ENCODE measurements around the gene C3orf18.

C3orf18 gene

DNA sequence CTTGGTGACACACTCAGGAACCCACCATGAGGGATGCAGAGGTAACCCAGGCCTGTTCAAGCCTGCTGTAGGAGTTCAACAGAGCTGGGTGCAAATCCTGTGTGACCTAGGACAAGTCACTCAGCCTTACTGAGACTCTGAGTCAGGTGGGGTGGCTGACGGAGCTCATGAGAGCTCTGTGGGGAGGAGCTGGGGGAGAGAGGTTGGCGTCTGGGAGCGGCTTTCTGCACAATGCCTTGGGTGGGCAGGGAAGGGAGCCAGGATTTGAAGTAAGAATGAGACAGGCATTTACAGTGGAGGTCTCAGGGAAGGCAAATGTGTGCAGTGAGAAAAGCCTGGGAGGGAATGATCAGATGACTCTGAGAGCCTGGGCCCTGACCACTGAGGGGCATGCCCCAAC lies 18.3 kb downstream of the C3orf18 start:
- no peak for DNase-seq

DNA sequence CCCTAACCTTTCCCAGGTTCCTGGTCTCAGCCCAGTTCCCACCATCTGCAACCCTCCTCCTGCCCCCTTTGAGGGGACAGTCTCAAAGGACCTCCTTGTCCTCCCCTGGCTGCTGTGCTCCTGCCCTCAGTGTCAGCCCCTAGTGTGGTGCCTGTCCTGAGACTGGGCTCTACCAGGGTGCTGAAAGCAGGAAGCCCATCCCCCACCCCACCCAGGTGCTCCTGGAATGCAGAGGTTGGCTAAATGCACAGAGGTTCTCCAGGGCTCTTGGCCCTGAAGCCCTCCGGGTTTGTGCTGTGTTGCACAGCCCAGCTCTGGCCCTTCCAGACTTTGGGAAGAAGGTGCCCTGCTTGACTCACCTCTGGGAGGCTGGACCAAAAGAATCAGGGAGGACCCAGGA lies 21.8 kb downstream of the C3orf18 start:
- DNase-seq = no peak

DNA sequence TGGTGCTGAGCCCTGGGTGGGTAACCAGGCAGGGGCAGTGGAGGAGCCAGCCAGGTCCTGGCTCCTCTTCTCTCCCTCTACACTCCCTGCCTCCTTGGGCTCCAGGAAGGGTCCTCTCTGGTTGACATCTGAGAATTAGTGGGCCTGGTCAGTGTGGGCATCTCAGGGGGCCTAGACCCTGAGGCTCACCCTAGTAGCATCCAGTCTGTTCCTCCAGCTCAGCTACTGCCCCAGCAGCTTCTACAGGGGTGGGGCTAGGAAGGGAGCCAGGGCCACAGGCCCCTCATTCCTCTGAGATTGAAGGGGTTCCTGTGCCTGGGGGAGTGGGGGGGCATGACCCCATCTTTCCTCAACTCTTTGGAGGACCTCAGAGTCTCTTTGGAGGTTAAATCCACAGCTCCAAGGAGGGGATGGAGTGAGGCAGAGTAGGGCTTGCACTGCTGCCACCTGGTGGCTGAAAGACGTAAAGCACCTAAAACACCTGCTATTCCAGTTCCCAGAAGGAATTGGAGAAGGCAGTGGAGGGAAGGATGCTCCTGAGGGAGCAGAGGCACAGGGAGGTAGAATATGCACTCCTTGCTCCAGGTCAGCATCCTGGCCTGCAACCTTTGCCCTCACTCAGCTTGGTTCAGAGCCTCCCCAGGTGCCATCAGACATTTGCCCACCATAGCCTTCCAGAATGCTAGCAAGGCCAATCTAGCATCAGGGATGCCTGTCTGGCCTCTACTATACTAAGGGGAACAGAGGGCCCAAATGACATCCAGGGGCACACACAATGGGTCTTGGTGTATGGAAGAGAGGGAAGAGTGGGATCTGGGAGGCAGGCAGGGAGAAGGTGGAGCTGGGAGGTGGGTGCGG lies 25.1 kb downstream of the C3orf18 start:
- DNase-seq = peak; percentile 50

DNA sequence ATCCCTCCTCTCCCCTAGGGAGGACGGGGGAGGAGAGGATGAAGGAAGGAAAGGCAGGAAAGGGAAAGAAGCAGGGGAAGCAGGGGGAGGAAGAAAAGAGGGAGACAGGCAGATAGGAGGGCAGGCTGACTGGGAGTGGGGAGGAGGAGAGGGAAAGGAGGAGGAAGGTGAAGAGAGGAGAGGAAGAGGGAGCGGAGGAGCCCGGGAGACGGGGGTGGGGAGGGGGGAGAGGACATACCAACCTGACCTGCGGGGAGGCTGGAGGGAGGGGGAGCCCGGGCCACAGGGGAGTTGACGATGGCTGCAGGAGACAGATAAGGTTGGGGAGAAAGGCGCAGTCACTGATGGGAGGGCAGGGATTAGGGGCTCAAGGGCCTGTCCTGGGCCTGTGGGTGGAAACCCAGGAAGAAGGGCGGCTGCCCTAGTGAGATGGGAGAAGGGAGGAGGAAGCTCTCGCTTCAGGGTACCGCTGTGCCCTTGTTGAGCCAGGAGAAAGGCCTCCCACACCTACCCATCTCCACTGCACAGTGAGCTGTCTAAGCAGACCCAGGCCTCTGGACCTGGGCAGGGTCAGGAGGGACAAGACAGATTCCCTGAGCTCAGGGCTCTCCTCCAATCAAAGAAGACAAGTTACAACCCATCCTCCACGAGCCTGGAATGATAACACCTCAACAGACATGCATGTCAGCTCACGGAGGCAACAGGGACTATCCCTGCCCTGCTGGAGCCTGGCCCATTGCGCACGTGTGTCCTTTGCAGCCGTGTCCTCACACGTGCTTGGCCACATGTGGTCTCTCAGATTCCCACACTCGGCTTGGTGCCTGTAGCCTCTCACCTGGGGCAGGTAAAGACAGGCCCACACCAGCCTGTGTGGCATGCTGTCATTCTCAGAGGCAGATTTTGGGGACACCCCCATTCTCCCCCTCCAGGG lies 27.9 kb downstream of the C3orf18 start:
- no peak for DNase-seq

DNA sequence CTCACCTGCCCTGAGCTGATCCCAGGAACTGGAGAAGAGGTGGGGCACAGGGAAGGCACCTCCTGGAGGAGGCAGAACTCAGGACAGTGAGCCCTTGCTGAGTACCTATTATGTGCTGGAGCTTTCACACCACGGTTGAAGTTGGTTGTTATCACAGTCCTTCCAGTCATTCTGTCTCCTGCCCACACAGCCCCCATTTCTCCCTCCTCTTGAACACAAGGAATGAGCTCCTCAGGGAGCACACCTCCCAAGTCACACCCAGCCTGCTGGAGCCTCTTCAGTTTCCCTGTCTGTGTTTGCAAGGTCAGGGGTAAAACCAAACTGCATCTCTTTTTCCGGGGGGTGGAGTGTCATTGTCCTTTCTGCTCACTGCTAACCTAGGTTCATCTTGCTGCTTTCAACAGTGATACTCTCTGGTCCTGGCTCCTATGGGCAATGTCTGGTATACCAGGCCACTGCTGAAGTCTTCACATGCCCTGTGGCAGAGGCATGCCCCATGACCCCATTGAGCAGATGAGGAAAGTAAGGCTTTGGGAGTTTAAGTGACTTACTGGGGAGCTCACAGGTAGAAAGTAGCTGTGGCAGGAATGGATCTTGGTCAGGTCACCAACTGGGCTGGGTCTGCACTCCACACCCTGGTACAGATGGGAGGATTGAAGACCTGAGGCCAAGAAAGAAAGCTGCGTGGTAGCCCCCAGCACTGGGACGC lies 30.0 kb downstream of the C3orf18 start:
- no peak for DNase-seq

DNA sequence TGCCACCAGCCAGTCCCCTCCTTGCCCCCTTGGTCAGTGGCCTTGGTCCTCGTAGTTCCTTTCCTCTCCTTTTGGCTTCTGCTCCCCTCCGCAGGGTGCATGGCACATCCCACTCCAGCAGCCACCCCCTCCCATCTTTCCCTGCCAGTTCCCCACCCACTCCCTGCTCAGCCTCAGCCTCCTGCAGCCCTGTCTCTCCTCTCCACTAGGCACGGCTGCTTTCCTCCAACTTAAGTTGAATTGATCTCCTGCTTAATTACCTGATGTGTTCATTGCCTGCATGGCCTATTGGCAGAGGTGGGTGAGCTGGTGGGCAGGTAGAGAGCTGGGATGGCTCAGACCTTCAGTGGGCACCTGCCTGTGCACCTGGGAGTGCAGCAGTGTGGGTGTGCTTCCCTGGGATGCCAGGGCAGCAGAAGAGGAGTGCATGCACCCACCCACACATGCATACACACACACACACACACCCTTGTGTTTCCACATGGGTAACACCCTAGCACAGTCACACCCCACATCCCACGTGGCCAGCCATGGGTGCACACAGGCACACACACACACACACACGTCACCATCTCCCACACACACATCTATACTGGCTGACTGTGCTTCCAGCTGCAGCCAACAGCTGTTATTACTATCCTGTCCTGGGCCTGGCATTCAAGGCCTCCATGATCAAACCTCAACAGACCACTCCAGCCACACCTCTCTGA lies 30.9 kb downstream of the C3orf18 start:
- DNase-seq = no peak

DNA sequence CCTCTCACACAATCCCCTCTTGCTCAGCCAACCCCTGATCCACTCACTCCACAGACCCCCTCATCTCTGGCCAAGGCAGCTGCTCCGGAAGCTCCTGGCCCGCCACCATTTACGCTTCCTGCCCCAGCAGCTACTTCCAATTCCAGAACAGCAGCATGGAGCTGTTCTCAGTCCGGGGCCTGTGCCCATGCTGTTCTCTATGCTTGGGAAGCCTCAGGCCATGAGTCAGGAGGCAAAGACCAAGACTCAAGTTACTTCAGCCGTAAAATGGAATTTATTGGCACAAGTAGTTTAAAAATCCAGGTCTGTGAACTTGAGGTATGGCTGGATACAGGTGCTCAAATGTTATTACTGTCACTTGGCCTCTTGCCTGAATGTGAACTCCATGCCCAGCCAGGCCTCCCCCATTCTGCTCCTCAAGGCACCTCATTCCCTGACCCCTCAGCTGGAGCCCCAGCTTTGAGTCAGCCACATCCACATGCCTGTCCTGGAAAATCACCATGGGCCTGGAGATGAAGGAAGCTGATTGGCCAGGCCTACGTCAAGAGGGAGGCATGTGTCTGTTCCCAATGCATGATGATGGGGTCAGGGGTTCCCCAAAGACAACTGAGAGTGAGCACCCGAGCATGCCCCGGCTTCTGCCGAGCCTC lies 32.7 kb downstream of the C3orf18 start:
- no peak for DNase-seq

DNA sequence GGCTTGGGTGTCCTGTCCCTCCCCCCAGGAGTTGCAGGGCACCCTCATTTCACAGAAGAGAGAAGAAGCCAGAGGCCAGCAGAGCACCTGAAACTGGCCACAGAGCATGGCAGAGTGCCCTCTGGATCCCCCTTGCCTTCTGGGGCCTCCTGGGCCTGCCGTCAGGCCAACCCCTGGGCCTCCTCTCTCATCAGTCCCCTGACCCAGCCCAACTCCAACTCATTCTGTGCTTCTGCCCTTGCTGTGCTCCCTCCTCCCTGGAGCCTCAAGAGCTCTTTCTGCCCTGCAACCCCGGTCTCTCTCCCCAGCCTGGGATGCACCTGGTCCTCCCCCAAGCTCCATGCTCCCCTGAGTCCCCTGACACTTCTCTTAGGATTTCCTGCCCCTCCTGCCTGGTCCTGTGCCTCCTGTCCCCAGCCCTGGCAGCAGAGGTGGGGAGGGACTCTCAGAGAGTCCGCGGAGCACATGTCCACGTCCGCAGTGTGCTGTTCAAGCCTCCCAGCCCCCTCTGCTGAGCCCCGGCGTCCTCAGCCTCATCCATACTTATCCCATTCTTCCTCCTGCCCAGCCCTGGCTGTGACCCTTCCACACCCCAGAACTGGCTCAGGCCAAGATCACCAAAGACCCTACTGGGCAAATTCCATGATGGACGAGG lies 33.6 kb downstream of the C3orf18 start:
- no peak for DNase-seq

DNA sequence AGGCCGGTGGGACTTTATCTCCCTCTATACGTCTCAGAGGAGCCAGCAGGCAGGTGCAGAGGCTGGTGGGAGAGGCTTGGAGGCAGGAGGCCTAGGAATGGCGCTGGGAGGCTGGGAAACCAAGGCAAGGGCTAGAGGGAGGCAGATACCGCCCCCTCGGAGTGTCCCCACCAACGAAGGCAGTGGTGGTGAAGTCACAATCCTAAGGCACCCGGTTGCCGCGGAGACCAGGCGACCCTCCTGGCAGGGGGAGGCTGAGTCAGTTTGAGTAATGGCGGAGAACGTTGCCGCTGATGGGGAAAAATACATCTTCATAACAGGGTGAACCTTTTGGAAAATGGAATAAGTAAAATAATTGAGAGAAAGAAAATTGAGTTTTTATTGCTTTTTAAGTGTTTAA lies 34.2 kb downstream of the C3orf18 start:
- no peak for DNase-seq

DNA sequence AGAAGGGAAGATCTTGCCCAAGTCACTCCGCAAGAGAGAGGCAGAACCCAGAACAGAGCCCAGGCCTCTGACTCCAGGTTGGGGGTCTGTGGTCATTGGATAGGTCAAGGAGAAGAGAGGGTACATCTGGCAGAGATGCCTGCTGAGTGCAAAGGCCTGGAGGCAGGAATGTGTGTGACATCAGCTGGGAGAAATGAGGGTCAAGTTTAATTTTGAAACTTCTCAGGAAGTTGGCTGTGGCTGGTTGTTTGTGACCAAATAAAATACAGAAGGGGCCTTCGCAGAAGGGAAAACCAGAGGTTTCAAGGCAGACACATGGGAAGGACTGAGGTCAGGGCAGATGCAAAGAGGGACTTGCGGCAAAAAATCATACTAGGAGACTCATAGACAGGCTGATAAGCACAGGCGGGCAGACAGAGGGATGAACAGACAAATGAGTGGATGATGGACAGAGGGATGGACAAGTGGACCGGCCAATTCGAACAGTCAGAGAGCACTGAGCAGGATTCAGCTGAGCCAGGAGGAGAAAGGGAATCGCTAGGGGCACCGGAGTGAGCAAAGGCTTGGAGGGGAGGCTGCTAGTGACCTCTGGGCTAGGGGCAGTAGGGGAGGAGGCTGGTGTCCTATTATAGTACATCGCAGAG lies 35.4 kb downstream of the C3orf18 start:
- no peak for DNase-seq

DNA sequence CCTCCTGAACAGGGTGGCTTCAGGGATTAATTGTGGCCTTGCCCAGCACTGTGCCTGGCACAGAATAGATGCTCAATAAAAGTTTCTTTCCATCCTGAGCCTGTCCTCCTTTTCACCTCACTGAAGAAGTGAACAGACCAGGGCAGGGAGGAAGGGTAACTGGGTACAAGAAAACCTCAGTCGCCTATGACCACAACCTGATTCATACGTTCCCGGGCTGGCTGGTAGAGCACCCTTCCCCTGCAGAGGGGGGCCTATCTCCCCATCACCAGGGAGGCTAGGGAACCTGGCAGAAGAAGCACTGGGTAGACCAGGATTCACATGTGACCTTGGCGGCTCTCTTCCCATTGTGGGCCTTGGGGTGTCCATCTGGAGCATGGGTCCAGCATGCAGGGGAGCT lies 36.3 kb downstream of the C3orf18 start:
- DNase-seq = no peak

DNA sequence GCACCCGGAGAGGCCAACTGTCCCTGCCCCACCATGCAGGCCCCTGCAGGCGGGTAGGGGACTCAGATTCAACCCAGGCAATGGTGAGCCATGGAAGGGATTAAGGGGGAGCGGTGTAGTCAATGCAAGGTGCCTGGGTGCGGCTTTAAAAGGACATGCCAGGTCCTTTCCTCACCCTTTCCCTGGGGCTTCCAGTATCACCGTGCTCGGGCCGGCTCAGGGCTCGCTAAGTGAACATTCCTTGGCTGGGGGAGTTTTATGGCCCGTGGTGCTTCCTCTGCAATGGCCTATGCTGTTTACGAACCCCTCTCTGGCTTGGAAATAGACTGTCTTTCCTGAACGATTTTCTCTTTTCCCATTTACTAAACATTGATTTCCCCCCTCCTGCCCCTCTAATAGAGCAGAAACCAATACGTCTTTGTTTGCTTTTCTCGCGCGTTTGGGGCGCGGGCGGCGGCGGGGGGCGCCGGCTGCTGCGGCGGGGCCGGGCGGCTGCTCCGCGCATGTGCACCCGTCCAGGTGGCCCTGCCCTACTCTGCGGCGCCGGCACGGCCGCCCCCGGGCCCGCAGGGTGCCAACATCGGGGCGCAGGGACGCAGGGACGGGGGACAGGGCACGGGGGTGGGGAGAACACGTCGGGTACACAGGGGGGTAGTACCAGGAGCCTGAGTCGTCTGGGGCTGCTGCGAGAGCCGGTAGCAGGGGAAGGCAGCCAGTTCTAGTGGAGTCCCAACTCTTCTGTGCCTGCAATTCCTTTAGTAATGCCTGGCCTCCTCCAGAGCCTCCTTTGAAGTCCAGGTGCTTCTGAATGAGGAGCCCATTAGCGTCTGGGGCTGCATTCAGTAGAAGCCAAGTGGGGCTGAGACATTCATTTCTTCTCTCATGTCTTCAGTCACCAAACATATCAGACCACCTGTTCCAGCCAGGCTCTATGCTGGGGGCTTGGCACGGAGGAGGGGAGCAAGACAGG lies 37.3 kb downstream of the C3orf18 start:
- DNase-seq = no peak

DNA sequence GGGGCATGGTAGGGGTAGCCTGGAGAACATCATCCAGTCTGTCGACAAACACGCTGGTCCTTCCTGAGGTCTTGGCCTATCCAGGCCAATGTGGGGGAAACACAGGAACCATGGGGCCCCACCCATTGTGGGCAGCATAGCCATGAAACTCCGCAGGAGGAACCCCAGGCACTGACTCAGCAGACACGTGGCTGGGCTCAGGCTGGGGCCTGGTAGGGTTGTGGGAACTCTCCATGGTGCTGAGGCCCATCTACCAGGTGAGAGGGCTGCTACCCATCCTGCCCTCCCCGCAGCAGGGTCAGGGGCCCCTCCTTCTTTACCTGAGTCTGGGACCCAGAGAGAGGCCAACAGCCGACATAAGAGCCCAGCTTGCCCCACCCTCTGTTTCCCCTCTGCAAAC lies 41.6 kb downstream of the C3orf18 start:
- no peak for DNase-seq

DNA sequence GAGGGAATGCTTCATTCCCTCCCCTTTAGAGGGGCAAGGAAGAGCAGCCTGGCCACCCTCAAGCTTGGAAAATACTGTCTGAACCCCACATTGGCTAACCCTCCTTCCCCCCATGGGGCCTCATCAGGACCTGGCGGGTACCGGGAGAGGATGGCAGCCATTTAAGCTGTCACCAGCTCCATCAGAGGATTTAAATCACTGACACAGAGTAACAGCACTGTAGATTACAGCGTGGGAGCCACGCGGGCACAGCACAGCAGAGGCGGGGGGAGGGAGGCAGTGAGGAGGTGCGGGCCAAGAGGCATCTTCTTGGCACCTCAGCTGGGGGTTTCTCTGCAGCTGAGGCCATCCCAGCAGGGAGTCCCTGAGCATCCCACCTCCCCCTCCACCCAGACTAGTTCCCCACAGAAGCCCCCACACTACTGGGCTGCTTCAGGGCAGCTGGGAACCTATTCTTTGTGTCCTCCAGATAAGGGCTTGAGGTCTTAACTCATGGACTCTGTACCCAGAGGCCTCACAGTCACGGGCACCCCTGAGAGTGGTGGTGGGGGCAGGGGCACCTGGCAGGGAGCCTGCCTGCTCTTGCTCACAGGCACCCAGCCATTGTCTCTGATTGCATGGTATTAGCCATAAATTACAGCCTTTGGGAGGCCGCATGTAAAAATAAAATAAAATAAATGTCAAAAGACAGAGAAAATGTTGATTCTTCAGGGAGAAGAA lies 42.2 kb downstream of the C3orf18 start:
- no peak for DNase-seq

DNA sequence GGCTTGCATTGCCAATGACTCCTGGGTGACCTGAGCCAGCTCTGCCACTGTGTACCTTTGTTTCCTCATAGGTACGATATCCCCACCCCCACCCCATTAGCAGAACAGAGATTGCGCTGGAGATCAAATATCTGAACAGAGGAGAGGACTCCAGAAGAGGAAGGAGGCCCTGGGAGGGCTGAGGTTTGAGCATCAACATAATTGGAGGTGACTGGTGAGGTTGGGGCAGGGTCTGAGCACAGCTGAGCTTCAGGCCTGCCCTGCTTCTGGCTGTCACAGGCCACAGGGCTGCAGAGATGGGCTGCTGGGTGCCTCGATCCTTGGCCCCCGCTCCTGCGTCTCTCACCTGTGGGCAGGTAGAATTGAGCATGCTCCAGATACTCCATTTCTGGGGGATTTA lies 42.8 kb downstream of the C3orf18 start:
- DNase-seq = no peak

DNA sequence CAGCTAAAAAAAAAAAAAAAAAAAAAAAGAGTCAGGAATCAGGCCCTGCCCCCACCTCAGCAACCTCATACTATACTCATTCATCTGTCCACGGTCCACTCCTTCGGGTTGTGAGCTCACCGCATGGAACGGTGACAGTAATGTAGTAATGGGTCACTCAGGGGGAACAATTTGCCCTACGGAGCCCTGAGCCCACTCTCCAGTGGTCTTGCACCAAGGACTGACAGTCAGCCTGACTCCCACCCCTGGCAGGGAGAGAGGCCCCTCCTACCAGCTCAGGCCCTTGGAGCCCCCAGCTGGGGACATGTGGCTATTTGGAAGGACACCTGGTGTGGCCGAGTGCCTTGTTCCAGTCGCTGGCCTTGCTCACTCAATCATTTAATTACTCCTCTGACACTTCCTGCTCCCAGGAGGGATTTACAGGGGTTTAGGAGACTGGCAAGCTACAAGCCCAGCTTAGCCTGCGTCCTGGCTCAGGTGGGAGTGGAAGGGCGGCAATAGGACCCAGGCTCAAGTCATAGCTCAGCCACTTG lies 44.2 kb downstream of the C3orf18 start:
- no peak for DNase-seq

DNA sequence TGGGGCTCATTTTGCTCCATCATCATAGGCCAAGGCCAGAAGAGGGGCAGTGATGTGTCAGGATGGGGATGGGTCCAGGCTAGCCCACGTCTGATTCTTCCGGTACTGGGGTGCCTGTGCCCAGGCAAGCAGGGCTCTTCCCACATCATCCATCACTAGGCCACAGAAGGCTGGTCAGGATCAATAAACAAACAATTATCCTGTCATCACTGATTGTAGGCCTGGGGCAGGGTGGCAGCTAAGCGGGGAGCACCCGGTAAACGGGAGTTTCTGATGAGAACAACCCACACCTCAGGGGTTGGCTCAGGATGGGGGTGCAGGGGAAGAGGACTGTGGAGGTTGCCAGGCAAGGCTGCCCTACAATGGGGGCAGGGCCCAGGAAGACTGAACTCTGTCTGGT lies 46.0 kb downstream of the C3orf18 start:
- no peak for DNase-seq

DNA sequence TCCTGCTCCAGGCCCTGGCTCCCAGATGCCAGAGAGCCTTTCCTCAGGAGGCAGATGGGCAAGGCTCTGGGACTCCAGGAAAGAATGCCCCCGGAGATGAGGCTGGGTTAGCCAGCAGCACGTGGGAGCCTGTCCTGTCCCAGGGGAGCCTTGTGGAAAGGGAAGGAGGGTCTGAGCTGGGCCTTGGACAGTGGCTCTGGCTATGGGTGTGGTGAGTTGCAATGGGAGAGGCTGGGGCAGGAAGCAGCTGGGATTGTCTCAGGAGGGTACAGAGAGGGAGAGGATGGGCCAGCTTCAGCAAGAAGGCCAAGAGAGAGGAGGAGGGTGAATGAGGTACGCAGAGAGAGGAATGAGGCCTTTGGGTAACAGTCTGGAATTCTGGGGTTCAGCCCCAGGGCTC lies 46.7 kb downstream of the C3orf18 start:
- DNase-seq = no peak

Data from effector CD4-positive, alpha-beta T cell (primary cell).